SK-N-SH treated with all-trans-retinoic acid at 6 μM for 48 hours (cell line): ENCODE measurements around the gene BLM.

ENCODE experiments used
- ATAC-seq: fragments of 200-7000 bp; cut with Tn5 transposase; 3 replicates; pipeline ENCODE4 v1.9.1; 2020; ENCODE audit warnings: mild to moderate bottlenecking, moderate library complexity
- BACH2 ChIP-seq: fragments of 250-450 bp; sonication (Bioruptor Pico); IDR thresholded peaks from 2 replicates; pipeline ENCODE4 v1.9.0; 2021; ENCODE audit warnings: mild to moderate bottlenecking, borderline replicate concordance
- CREB5 ChIP-seq: fragments of 250-450 bp; sonication (Bioruptor Pico); IDR thresholded peaks from 2 replicates; pipeline ENCODE4 v1.5.1; 2020; ENCODE audit warnings: low read depth, mild to moderate bottlenecking, moderate library complexity
- CSRNP3 ChIP-seq: fragments of 250-450 bp; sonication (Bioruptor Pico); IDR thresholded peaks from 2 replicates; pipeline ENCODE4 v1.5.1; 2021; ENCODE audit warnings: mild to moderate bottlenecking, moderate library complexity
- ESRRG ChIP-seq: fragments of 250-450 bp; sonication (Bioruptor Pico); IDR thresholded peaks from 2 replicates; pipeline ENCODE4 v1.6.1; 2021; ENCODE audit warnings: mild to moderate bottlenecking
- GLIS3 ChIP-seq: fragments of 250-450 bp; sonication (Bioruptor Pico); IDR thresholded peaks from 2 replicates; pipeline ENCODE4 v1.5.0; 2020; ENCODE audit warnings: mild to moderate bottlenecking, moderate library complexity
- OSR1 ChIP-seq: fragments of 250-450 bp; sonication (Bioruptor Pico); IDR thresholded peaks from 2 replicates; pipeline ENCODE4 v1.8.0; 2022; ENCODE audit warnings: moderate library complexity, mild to moderate bottlenecking, inconsistent platforms
- PATZ1 ChIP-seq: fragments of 250-450 bp; sonication (Bioruptor Pico); IDR thresholded peaks from 2 replicates; pipeline ENCODE4 v1.8.0; 2020; ENCODE audit warnings: mild to moderate bottlenecking, moderate library complexity, borderline replicate concordance
- POU6F1 ChIP-seq: fragments of 250-450 bp; sonication (Bioruptor Pico); IDR thresholded peaks from 2 replicates; pipeline ENCODE4 v1.8.0; 2021; ENCODE audit warnings: low read depth, mild to moderate bottlenecking, moderate library complexity, borderline replicate concordance
- PPARA ChIP-seq: fragments of 250-450 bp; sonication (Bioruptor Pico); IDR thresholded peaks from 2 replicates; pipeline ENCODE4 v1.5.0; 2020; ENCODE audit warnings: mild to moderate bottlenecking, borderline replicate concordance
- RARB ChIP-seq: fragments of 250-450 bp; sonication (Bioruptor Pico); IDR thresholded peaks from 2 replicates; pipeline ENCODE4 v1.8.0; 2021; ENCODE audit warnings: mild to moderate bottlenecking, moderate library complexity
- TOX ChIP-seq: fragments of 250-450 bp; sonication (Bioruptor Pico); IDR thresholded peaks from 2 replicates; pipeline ENCODE4 v1.8.0; 2021; ENCODE audit warnings: mild to moderate bottlenecking, moderate library complexity, borderline replicate concordance
- TSHZ2 ChIP-seq: fragments of 250-450 bp; sonication (Bioruptor Pico); IDR thresholded peaks from 2 replicates; pipeline ENCODE4 v1.5.0; 2020; ENCODE audit warnings: mild to moderate bottlenecking, moderate library complexity
- ZFP3 ChIP-seq: fragments of 250-450 bp; sonication (Bioruptor Pico); IDR thresholded peaks from 2 replicates; pipeline ENCODE4 v1.5.0; 2020; ENCODE audit warnings: mild to moderate bottlenecking, moderate library complexity
- ZFP30 ChIP-seq: fragments of 450-650 bp; formaldehyde crosslinking; IDR thresholded peaks from 2 replicates; pipeline ENCODE4 v1.5.0; 2022; ENCODE audit warnings: mild to moderate bottlenecking, moderate library complexity
- ZNF565 ChIP-seq: fragments of 450-650 bp; formaldehyde crosslinking; conservative IDR thresholded peaks from 2 replicates; pipeline ENCODE4 v1.5.0; 2020; ENCODE audit warnings: low read depth, mild to moderate bottlenecking, moderate library complexity
- ZNF70 ChIP-seq: fragments of 450-650 bp; formaldehyde crosslinking; IDR thresholded peaks from 2 replicates; pipeline ENCODE4 v1.5.0; 2020; ENCODE audit warnings: mild to moderate bottlenecking, moderate library complexity
- ZNF8 ChIP-seq: fragments of 450-650 bp; formaldehyde crosslinking; IDR thresholded peaks from 2 replicates; pipeline ENCODE4 v1.5.0; 2020; ENCODE audit warnings: mild to moderate bottlenecking, moderate library complexity

The BLM gene

GRCh38 chr15:90839187-90840071 is 122.3 kb downstream of the BLM start:
- ATAC-seq, result no peak; the same call in 2 of the 3 replicates

GRCh38 chr15:90840157-90840855 is 123.2 kb downstream of the BLM start:
- TF ChIP-seq RARB (CRISPR knock-in tag) (no peak), ESRRG (CRISPR knock-in tag) (no peak), BACH2 (CRISPR knock-in tag) (no peak), TOX (no peak), CREB5 (CRISPR knock-in tag) (no peak), OSR1 (no peak), ZNF8 (CRISPR knock-in tag) (no peak)
- ATAC-seq, result no peak

More at GRCh38 chr15:90839187-90840071, 122.3 kb downstream of the BLM start:
- TF ChIP-seq BACH2 (CRISPR knock-in tag) (no peak), RARB (CRISPR knock-in tag) (no peak), TSHZ2 (CRISPR knock-in tag) (no peak), ZNF70 (CRISPR knock-in tag) (no peak), POU6F1 (no peak), ZFP3 (CRISPR knock-in tag) (no peak)
- TF ChIP-seq, all 23 proteins: peak for 0

GRCh38 chr15:90840954-90841353 is 123.8 kb downstream of the BLM start:
- no peak for TF ChIP-seq TOX
- no peak for TF ChIP-seq PPARA
- no peak for TF ChIP-seq POU6F1
- TF ChIP-seq PATZ1 (CRISPR knock-in tag), result no peak
- no peak for TF ChIP-seq ZFP30
- no peak for TF ChIP-seq GLIS3
- TF ChIP-seq ZNF565, result no peak
- TF ChIP-seq ZFP3 (CRISPR knock-in tag), result no peak
- TF ChIP-seq OSR1, result no peak
- TF ChIP-seq CSRNP3 (CRISPR knock-in tag), result no peak
- TF ChIP-seq RARB (CRISPR knock-in tag), result no peak
- no peak for ATAC-seq
